NCI-H748 (cell line): ENCODE results near the gene CNPY1.
"Not testable (repeated sequence)": the region's sequence is repeated elsewhere in the genome, so short reads cannot be mapped to it uniquely, and the experiment has no call there.

Experiments used
- DNase-seq: peaks from one replicate; lab custom pipeline; 2025; ENCODE audit not compliant: unreplicated experiment; lab: John Stamatoyannopoulos, UW

The CNPY1 gene

DNA sequence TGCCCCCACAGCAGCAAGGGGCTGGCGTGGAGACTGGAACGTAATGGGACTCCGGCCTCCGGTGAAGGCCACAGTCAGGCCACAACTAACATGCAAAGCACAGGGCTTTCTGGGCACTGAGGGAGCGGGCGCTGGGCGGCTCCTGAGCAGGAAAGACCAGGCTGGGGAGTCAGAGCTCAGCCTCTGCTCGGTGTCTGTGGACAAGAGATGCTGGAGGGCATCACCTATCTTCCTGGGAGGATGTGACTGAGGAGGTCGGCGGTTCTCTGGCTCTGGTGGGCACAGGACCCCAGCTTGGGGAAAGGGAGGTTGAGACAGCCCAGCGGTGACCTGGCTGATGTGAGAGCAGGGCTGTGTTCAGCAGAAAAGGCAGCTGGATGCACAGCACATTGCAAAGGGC lies 11.7 kb downstream of the CNPY1 start:
- no peak for DNase-seq

- DNase-seq, result peak; percentile 58
Observed at GRCh38 chr7:155533827-155534690, 12.3 kb downstream of the CNPY1 start.

GRCh38 chr7:155533120-155533826 lies 13.1 kb downstream of the CNPY1 start:
- DNase-seq, result peak; percentile 72

DNA sequence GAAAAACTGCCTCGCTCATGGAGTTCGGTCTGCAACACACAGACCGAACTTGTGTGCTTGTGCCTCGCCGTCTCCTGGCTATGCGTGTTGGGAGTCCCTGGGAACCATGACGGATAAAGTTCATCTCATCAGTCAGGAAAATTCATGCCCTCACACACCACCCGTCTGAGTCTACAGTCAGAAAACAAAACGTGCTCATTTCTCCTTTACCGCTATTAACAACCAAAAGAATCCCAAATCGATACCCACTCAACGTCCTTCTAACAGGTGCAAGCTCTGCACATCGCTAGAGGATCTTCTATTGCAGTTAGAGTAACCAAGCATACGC lies 13.6 kb downstream of the CNPY1 start:
- no peak for DNase-seq

GRCh38 chr7:155531681-155532080 lies 14.7 kb downstream of the CNPY1 start:
- DNase-seq, result no peak

DNA sequence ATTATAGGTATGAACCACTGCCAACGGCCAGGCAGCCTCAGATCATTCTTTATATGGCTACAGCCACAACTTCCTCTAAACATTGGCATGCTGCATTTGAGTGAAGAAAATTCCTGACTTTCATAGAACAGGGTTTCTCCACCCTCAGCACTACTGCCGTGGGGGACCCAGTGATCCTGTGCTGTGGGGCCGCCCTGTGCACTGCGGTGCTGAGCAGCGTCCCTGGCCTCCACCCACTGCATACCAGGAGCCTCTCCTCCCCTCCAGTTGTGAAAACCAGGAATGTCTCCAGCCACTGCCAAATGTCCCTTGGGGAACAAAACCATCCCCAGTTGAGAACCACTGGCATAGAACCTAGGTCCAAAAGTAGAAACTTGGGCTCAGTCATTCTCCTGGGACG lies 15.8 kb downstream of the CNPY1 start:
- no peak for DNase-seq

DNA sequence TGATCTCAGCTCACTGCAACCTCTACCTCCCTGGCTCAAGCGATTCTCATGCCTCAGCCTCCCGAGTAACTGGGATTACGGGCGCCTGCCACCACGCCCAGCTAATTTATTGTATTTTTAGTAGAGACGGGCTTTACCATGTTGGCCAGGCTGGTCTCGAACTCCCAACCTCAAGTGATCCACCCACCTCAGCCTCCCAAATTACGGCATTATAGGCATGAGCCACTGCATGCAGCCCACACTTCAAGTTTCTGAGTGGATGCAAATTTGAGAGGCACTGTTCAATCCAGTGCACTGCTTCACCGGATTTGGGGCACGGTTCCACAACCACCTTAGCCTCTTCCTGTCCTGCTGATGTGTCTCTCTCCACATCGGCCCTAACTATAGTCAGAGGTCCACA lies 16.5 kb downstream of the CNPY1 start:
- no peak for DNase-seq

DNA sequence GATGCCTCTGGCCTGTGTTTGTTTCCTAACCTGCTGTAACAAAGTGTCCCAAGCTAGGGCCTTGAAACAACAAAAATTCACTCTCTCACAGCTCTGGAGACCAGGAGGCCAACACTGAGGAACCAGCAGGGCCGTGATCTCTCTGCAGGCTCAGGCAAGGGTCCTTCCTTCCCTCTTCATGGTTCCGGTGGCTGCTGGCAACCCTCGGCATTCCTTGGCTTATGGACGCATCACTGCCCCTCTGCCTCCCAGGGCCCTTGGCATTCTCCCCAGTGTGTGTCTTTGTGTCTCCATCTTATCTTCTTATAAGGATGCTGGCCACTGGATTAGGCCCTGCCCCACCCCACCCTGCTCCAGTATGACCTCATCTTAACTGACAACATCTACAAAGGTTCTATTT lies 17.0 kb downstream of the CNPY1 start:
- DNase-seq, result no peak

DNA sequence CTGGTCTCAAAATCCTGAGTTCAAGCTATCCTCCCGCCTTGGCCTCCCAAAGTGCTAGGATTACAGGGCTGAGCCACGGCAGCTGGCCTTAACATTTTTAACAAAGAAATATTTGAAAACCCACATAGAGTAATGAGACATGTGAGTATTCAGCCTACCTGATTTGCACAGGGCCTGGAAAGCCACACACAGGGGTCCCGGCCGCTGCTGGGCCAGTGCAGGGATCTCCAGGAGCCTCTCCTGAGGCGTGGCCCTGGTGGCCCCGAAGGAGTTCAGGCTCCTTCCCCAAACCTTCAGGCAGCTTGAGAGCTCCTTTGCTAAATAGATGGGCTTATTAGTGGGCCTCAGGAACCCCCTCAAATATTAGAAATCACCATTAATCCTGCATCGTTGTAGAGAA lies 18.7 kb downstream of the CNPY1 start:
- DNase-seq, result no peak

DNA sequence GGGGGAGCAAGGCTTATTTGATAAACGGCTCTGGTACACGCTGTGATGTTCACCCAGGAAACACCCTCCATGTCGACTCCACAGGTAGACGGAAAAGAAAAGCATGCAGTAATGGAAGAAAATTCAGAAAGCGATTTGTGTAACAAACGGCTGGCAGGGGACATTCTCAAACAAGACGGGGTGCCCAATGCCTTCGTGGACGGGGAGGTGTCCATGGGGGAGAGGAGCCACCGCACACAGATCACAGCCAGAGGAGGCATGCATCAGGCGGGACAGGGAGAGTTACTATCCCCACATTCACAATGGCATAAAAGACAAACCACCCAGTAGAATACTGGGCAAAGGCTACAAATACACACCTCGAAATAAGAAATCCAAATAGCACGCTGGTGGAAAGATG lies 20.1 kb downstream of the CNPY1 start:
- DNase-seq, result no peak

- no peak for DNase-seq
Observed at GRCh38 chr7:155524018-155524556, 22.3 kb downstream of the CNPY1 start.

- no peak for DNase-seq
Observed at GRCh38 chr7:155523168-155523675, 23.1 kb downstream of the CNPY1 start.

DNA sequence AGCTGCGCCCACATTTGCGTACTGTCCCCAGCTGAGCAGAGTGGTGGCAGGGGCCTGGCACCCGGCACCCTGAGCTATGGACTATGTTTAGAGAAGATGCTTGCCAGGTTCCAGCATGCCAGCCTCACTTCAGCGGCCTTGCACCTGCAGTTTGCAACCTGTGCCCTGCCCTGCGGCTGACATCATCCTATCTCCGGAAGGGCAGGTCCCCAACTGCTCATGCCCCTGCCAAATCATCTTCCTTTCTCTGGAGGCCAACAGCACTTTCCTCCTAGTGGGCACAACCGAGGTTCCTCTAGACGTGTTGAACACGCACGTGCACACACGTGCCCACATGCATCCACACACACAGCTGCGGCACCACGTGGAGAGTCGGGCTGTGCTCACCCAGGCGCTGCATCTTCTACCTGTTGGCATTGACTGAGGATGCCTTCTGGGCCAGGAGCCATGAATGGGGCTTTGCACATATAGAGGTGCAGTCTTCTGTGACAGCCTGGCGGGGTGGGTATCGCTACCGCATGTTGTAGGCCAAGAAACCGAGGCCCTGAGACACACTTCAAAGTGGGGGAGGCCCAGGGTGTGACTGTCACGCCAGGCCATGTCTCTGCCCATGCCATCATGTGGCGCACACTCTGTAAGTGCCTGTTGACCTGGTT lies 24.5 kb downstream of the CNPY1 start:
- DNase-seq, result no peak

GRCh38 chr7:155521007-155521742 lies 25.2 kb downstream of the CNPY1 start:
- DNase-seq, result no peak

- no peak for DNase-seq
Observed at GRCh38 chr7:155520114-155520513, 26.2 kb downstream of the CNPY1 start.

GRCh38 chr7:155519358-155519757 lies 27.0 kb downstream of the CNPY1 start:
- not testable (repeated sequence) for DNase-seq

- no peak for DNase-seq
Observed at GRCh38 chr7:155518633-155519032, 27.7 kb downstream of the CNPY1 start.

DNA sequence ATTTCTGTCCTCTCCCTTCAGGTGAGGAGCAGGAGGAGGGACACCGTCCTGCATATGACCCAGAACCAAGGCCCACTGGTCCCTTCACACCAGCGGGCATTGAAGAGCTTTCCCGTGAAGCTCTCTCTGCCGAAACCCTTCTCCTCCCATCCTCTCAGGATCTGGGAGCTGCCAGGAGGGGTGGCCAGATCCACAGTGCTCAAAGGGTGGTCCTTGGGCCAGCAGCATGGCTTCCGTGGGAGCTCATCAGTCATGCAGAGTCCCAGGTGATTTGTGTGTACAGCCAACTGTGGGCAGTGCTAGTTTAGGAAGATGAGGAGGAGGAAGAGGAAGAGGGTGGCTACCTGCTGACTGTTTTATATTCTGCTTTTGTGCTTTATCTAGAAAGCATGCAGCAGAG lies 28.4 kb downstream of the CNPY1 start:
- no peak for DNase-seq

DNA sequence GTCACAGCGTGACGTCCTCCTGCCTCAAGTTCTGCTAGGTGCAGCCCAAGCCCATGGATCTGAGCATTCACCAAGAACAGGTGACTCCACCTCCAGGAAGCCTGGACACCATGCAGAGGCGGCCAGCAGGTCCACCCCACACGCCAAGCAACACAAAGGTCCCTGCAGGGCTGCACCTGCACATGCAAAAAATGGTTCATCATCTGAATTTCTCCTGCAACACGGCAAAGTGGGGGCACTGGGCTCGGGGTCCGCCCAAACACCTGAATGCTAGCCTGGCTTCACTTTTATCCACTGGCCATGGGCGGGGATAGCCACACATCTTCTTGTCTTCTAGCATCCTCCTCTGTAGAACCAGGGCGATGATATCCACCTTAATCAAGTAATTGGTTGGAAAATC lies 28.9 kb downstream of the CNPY1 start:
- no peak for DNase-seq

DNA sequence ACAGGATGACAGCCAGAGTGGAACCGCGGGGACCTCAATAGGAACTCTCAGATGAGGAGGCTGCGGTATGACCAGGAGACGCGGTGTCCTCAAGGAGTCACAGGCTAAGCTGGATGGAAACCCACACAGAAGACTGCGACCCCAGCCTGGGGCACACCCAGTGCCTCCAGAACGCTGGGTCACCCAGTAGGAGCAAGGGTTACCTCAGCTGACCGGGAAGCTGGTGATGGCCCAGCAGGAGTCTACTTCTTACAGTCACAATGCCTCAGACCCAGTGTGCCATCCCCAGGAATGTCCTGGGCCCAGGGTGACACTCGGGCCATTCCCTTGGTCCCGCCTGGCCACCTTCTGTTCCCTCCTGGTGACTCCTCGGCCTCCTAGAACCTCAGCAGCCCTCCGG lies 29.9 kb downstream of the CNPY1 start:
- no peak for DNase-seq

GRCh38 chr7:155515318-155515717 lies 31.0 kb downstream of the CNPY1 start:
- no peak for DNase-seq
